C4-2B (cell line): ENCODE results near the gene TEAD4.

Experiments used
- ZFX ChIP-seq: fragments of 450-650 bp; IDR thresholded peaks from 2 replicates; pipeline ENCODE4 v1.6.1; 2017
- TF ChIP-seq, protein P1 (sequence below): fragments of 450-650 bp; conservative IDR thresholded peaks from 2 replicates; pipeline ENCODE4 v1.5.1; 2017; ENCODE audit warnings: mild to moderate bottlenecking

DNA sequence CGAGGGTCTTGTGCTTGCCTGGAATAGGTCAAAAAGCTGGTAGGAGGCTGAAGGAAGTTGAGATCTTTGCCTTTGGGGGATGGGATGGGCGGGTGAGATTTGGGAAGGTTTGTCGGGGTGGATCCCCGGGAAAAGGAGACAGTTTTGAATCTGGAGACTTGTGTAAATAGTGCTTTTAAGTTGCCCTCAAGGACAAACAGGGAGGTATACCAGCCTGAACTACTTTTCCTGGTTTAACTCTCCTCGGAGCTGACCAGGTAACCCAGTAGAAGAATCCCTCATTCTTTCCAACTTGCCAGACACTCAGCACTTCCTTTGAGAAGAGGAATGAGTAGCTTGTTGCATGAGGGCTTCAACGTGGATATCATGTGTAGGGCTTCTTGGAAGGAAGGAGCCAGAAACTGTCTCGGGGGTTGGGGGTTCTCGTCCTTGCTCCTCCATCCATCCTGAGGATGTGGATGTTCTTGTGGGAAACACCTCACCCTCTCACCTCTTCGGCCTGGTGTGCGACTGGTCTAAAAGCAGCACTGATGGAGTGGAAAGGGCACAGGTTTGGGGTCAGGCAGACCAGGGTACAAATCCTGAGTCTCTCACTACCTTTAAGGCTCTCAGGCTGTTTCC, 1.9 kb downstream of the TEAD4 start:
- TF ChIP-seq, protein P1, sequence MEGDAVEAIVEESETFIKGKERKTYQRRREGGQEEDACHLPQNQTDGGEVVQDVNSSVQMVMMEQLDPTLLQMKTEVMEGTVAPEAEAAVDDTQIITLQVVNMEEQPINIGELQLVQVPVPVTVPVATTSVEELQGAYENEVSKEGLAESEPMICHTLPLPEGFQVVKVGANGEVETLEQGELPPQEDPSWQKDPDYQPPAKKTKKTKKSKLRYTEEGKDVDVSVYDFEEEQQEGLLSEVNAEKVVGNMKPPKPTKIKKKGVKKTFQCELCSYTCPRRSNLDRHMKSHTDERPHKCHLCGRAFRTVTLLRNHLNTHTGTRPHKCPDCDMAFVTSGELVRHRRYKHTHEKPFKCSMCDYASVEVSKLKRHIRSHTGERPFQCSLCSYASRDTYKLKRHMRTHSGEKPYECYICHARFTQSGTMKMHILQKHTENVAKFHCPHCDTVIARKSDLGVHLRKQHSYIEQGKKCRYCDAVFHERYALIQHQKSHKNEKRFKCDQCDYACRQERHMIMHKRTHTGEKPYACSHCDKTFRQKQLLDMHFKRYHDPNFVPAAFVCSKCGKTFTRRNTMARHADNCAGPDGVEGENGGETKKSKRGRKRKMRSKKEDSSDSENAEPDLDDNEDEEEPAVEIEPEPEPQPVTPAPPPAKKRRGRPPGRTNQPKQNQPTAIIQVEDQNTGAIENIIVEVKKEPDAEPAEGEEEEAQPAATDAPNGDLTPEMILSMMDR: no peak
- no peak for TF ChIP-seq ZFX
